Stimulated activated naive CD4-positive, alpha-beta T cell (primary cell): ENCODE measurements around the gene SESTD1.
"Not testable (repeated sequence)": the region's sequence is repeated elsewhere in the genome, so short reads cannot be mapped to it uniquely, and the experiment has no call there.

Experiments
- DNase-seq, 6 experiments: peaks; one replicate each; lab custom pipeline; 2025; lab: John Stamatoyannopoulos, UW

SESTD1 gene

DNA sequence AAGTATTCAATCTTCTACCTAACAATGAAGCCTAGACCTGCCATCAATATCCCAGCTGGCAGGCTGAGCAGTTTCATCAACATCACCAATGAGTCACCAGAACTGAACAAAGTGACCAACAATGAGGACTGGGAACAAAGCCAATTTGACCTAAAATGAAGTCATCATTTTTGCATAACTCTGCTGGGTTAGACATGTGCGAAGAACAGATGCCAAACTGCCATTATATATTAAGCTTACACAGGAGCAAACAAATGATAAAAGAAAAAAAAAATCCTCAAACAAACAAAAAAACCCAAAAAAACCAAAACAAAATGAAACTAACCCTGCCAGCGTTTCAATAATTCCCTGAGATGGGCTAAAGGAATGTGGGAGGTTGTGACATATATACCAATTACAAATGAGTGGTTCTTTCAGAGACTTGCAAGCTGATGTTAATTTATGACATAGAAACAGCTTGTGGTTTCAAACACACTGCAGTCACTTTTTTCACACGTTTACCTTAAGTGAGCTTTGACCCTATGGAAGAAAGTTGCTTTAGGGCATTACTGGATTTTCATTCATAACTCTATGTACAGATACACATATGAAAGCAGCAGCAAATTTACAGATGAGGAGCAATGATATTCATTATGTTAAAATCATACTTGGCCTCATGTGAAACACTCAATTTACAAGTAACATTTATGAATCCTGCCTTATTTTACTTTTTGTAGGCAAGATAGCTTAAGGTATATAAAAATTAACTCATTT lies 157.8 kb downstream of the SESTD1 start:
- DNase-seq, result no peak

- no peak for DNase-seq
These were observed 158.3 kb downstream of the SESTD1 start for GRCh38 chr2:179106342-179106675.

- DNase-seq, result no peak
These were observed 159.9 kb downstream of the SESTD1 start for GRCh38 chr2:179104736-179105135.

DNA sequence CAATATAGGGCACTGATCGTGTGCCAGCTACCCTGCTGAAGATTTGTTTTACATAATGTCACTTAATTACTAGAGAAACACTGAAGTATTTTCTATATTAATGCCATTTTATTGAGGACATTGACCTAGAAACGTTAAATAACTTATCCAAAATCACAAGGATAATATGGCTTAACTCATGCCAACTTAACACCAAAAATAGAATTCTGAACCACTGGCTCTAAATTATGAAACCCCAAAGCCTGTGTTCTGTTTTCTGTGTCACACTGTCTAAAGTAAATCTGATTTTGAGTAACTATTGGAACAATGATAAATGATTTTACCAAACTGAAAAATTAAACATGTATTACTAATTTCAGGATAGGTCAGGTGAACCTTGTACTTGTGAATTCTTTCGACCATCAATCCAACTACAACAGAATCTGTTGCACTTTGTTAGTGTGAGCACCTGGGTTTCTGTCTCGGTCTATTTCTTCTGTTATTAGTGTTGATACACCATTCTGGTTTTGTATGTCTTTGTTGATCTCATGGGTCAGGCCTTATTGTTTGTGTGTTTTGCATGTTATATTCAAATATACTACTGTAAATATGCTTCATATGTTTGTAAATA lies 166.4 kb downstream of the SESTD1 start:
- DNase-seq, result no peak

DNA sequence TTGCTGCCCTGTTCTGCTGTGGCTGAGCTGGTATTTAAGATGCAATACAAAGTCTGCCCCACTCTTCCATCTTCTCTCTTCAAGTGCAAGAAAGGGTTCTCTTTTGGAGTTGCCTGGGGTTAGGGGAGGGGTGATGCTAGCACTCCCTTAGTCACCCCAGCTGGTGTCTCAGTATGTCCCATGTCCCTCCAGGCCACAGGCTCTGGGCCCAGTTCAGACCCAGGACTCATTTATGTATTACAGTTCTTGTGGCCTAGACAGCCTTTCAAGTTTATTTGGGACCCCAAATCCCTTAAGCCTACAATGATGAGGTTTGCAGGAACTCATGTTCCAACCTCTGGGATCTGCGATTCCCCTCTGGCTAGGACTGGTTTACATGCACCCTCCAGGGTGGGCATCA lies 167.5 kb downstream of the SESTD1 start:
- no peak for DNase-seq

DNA sequence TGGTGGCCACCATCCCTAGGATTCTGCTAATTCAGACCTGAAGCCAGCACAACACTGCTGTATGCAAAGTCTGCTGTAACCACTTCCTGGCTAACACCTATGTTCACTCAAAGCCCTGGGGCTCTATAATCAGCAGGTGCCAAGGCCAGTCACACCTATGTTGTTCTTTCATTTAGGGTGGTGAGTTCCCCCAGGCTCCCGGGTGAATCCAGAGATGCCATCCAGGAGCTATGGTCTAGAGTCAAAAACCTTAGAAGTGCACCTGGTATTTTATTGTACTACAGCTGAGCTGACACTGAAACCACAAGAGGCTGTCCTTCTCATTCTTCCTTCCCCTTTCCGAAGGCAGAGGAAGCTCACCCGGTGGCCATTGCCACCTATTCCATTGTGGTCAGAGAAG lies 168.5 kb downstream of the SESTD1 start:
- peak in 3 of 6 experiments; percentile 4 to 26 (median 16) for DNase-seq

DNA sequence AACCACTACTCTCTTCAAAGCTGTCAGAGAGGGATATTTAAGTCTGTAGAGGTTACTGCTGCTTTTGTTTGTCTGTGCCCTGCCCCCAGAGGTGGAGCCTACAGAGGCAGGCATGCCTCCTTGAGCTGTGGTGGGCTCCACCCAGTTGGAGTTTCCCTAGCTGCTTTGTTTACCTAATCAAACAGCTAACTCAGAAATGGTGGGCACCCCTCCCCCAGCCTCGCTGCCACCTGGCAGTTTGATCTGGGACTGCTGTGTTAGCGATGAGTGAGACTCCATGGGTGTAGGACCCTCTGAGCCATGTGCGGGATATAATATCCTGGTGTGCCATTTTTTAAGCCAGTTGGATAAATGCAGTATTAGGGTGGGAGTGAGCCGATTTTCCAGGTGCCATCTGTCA lies 171.7 kb downstream of the SESTD1 start:
- DNase-seq, result not testable (repeated sequence)

DNA sequence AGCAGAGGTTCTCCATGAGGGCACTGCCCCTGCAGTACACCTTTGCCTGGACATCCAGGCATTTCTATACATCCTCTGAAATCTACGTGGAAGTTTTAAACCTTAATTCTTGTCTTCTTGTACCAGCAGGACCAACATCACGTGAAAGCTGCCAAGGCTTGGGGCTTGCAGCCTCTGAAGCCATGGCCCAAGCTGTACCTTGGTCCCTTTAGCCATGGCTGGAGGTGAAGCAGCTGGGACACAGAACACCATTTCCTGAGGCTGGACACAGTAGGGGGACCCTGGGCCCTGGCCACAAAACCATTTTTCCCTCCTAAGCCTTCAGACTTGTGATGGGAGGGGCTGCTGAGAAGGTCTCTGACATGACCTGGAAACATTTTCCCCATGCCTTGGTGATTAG lies 181.9 kb downstream of the SESTD1 start:
- no peak for DNase-seq

DNA sequence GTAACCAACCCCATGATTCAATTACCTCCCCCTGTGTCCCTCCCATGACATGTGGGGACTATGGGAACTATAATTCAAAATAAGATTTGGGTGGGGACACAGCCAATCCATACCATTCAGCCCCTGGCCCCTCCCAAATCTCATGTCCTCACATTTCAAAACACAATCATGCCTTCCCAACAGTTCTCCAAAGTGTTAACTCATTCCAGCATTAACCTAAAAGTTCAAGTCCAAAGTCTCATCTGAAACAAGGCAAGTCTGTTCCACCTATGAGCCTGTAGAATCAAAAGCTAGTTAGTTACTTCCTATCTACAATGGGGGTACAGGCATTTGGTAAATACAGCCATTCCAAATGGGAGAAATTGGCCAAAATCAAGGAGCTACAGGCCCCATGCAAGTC lies 182.7 kb downstream of the SESTD1 start:
- no peak for DNase-seq

DNA sequence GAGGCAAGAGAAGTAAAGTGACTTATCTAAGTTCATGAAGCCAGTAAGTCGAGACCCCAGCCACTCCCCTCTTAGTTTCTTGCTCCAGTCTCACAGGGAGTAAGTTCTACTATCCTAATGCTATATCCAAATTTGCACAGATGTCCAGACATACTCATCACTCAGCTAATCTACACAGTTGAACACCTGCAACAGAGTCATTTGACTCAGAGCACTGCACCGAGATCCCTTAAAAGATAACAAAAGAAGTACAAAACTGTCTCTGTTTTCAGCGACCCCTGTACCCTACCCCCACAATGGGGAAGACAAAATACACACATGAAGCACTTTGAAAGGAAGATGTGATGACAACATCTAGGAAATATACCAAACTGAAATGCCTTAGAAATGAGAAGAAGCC lies 192.1 kb downstream of the SESTD1 start:
- no peak for DNase-seq

GRCh38 chr2:179071810-179072355 lies 192.7 kb downstream of the SESTD1 start:
- no peak for DNase-seq

- DNase-seq, result no peak
These were observed 193.7 kb downstream of the SESTD1 start for GRCh38 chr2:179070895-179071294.

GRCh38 chr2:179069685-179070084 lies 194.9 kb downstream of the SESTD1 start:
- no peak for DNase-seq

DNA sequence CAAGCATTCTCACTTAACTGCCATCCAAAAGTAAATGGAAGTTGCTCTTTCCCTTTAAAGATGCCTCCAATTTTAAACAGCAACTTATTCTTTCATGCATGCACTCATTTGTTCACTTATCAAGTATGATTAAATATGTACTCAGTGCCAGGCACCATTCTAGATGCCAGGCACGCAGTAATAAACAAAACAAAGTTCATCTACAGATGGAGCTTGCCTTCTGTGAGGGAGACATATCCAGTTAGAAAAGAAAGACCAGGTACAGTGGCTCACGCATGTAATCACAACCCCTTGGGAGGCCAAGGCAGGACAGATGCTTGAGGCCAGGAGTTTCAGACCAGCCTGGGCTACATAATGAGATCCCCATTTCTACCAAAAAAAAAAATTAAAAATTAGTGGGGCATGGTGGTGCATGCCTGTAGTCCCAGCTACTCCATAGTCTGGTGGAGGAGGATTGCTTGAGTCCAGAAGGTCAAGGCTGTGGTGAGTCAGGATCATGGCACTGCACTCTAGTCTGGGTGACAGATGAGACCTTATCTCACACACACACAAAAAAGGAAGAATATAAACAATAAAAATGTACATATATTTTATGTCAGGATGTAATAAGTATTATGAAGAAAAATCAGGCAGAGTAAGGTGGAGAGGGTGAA lies 195.5 kb downstream of the SESTD1 start:
- no peak for DNase-seq

GRCh38 chr2:179059026-179059700 lies 205.5 kb downstream of the SESTD1 start:
- DNase-seq, result no peak

- DNase-seq, result no peak
These were observed 206.9 kb downstream of the SESTD1 start for GRCh38 chr2:179057737-179058136.

GRCh38 chr2:179053568-179053967 lies 211.1 kb downstream of the SESTD1 start:
- DNase-seq, result not testable (repeated sequence)
